GM18505 (cell line): ENCODE measurements around the gene CACFD1.

Source experiments
- ATAC-seq: cut with Tn5 transposase; IDR thresholded peaks from one replicate; pipeline ENCODE4 v1.9.1; 2021; ENCODE audit not compliant: unreplicated experiment
- POLR2A ChIP-seq: IDR thresholded peaks from 4 replicates; pipeline ENCODE4 v1.6.1; 2011; ENCODE audit warnings: borderline replicate concordance; ENCODE audit not compliant: insufficient read depth, insufficient read length; ENCODE audit errors: extremely low read depth

CACFD1 gene

DNA sequence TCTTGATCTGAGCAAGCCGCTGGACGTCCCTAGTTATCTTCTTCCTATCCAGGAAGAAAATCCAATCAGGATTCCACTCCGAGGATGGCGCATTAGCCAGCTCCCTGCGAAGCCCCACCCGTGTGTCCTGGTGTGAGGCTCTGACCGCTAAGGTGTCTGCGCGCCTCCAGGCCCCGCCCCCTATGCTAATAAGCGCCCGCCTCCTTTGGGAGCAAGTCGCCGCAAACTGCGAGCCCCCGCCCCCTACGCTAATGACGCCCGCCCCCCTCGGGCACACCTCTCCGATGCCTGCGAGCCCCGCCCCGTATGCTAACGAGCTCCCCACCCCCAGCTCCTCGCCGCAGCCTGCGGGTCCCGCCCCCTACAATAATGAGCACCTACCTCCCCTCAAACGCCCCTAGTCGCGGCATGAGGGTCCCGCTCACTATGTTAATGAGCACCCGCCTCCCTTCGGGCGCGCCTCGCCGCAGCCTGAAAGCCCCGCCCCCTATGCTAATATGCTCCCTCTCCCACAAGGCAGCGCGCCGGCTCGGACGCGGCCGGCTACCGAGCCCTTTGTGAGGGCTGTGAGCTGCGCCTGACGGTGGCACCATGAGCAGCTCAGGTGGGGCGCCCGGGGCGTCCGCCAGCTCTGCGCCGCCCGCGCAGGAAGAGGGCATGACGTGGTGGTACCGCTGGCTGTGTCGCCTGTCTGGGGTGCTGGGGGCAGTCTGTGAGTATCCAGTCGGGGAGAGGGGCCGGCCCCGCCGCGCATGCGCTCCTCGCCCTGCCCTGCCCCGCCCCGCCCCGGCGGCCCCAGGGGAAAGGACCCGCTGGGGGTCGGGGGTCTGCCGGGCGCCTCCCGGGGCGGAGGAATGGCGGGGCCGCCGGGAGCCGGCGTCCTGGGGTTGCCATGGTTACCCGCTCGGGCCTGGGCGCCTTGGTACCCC lies at the start of gene CACFD1:
TSS of gene CACFD1 (plus strand) at position 503 of the 929 bp plus-strand sequence. CDS start at position 592, 89 bp downstream.
- peak; percentile 55 for TF ChIP-seq POLR2A
- ATAC-seq, result peak; percentile 68

DNA sequence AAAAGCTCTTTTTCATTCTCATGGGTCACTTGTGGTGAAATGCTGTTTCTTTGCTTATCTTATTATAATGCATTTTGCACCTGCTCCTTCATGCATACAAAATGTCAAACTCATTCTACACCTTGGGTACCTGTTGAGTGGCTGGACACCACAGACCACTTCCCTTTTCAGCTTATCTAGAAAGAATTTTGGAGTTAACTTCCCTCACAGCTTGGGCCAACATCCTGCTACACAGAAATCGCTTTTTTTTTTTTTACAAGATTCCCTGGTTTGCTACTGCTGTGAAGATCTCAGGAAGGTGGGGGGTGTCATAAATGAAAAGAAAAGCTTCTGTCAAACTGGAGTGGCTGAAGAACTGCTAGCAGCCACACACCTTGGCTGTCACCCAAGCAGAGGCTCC lies 44.6 kb upstream of the CACFD1 start:
- no peak for ATAC-seq
- TF ChIP-seq POLR2A, result no peak

DNA sequence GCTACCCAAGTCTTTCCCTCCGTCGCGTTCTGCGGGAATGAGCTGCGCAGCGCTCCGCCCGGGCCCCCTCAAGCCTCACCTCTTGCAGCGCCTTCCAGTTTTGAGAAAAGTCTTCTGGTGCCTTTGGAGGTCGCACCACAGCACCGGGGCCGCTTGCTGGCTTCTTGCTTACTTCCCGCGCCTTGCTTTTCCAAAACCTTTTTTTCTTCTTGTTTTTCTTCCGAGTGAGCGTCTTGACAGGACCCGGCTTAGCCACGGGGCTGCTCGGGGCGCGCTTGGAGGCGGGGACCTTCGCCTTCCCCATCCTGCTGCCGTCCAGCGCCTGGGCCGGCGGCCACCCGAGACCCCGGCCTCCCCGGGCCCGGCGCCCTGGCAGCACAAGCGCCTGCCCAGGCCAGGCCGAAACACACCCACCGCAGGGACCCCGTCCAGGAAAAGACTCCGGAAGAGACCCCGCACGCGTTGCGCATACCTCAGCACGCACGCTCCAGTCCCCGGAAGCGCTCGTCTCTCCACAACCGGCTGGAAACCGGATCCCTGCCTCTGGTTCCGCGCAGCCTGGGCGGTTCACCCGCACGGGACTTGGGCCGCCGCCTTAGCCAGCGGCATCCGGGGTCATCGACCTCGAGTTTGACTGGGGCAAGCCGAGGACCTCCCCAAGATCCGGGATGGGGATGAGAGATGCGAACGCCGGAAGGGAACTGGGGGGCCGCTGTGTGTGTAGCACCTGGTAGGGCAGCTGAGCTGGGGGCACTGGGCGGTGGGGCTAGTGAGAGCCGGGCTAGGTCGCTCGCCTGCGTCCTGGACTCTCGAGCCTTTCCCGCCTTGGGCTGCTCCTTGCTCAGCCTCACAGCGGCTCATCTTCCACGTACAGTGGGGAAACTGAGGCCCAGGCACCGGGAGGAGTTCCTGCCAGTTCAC lies 42.0 kb upstream of the CACFD1 start, which contains the start of gene REXO4:
TSS of gene REXO4 (minus strand) at position 470 of the 921 bp plus-strand sequence. CDS start at position 304, 166 bp downstream.
- TF ChIP-seq POLR2A, result peak; percentile 83
- peak; percentile 57 for ATAC-seq

DNA sequence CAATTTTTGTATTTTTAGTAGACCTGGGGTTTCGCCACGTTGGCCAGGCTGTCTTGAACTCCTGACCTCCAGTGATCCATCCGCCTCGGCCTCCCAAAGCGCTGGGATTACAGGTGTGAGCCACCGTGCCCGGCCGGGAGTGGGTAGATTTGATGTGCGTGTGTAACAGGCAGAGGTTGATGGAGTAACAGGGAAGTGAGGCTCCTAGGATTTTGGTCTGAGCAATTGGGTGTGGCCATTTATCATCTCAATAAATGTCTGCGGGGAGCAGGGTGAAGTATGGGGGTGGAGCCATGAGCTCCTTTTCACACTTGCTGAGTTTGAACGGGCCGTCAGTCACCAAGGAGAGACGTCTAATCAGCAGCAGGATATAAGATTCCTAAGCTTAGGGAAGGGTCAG lies 40.8 kb upstream of the CACFD1 start:
- ATAC-seq, result no peak
- TF ChIP-seq POLR2A, result no peak

DNA sequence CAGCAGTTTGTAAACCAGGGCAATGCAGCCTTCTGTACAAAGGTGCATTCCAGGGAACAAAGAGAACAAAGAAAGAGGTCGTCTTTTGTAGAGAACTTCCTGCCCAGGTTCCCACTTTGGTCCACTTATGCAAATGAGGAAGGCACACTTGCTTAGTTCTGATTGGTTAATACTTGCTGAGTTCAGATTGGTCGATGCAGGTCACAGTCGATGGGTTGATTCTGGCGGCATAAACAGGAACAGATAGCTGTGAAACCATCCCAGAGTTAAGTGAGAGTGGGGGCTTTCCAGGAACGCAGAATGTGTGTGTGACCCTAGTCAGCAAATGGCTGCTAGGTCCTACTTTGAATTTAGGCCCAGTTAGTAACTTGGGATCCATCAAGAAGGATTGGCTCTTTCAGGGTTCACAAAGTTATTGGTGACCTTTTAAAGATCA lies 39.4 kb upstream of the CACFD1 start:
- TF ChIP-seq POLR2A, result peak; percentile 52
- no peak for ATAC-seq

DNA sequence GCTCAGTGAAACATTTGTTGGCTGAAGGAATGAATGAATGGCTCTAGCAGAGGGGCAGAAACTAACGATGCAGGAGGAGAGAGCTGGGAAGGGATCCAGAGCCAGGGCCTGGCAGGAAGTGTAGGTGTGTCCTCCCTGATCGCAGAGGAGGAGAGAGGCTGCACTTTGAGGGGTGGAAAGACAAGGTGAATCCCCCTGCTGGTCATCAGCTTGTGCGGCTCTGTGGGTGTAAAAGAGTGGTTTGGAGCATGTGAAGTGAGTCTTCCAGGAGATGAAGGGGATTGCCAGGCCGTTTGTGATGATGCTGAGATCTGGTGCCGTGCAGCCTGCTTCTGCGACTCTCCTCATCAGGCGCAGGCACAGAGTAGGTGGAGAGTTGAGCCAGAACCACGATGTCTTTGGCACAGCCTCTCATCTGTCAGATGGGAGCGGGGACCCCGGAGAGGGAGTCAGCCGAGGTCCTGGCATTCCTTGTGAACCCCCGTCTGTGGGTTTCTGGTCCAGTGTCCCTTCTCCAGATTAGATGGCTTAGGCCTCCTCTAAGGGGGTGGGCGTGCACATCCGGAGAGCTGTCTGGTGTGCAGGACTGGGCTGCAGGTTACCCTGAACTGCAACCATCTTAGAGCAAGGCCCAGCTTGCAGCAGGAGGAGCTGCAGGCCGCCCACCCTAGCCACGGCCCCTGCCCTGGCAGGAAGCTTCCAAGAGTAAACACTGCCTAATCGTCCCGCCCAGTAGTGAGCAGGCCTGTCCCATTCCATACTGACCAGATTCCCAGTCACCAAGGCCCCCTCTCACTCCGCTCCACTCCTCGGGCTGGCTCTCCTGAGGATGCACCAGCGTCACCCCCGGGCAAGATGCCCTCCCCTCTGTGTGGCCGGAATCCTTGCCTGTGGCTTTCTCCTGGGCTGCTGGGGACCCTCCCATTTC lies 37.9 kb upstream of the CACFD1 start, which contains the start of gene ADAMTS13:
TSS of gene ADAMTS13 (plus strand) at position 753 of the 928 bp plus-strand sequence. CDS start at position 830, 77 bp downstream.
- ATAC-seq, result no peak
- TF ChIP-seq POLR2A, result peak; percentile 48

DNA sequence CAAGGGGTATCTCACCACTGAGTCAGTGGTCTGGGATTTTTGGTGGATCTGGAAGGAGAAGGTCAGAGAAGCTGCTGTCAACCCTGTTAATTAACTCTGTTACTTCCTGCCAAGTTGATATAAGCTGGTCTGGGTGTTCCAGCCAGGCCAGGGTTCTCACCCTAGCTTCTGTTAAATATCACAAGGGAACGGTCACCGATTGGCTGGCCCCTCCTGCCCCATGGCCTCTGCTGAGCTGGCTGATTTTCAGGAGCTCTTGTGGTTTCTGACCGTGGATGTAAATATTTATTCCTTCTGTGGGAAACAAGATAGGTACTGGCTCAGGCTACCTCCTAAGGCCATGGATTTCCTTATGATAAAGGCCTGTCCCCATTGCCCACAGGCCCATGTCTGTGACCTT lies 36.6 kb upstream of the CACFD1 start:
- no peak for TF ChIP-seq POLR2A

DNA sequence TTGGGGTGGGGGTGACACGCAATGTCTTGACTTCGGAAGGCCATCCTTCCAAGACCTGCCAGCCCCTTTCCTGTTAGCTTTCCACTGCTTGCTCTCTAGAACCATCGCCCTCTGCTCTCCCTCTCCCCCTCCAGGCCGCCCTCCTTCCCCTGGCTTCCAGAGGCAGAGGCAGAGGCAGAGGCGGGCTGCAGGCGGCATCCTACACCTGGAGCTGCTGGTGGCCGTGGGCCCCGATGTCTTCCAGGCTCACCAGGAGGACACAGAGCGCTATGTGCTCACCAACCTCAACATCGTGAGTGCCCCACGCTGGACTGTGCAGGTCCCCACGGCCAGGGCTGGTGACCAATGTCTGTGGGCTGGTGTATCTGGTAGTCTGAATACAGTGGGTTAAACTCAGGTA lies 35.6 kb upstream of the CACFD1 start:
- no peak for TF ChIP-seq POLR2A
- no peak for ATAC-seq

More for the DNA sequence above, 36.6 kb upstream of the CACFD1 start:
- ATAC-seq, result no peak

DNA sequence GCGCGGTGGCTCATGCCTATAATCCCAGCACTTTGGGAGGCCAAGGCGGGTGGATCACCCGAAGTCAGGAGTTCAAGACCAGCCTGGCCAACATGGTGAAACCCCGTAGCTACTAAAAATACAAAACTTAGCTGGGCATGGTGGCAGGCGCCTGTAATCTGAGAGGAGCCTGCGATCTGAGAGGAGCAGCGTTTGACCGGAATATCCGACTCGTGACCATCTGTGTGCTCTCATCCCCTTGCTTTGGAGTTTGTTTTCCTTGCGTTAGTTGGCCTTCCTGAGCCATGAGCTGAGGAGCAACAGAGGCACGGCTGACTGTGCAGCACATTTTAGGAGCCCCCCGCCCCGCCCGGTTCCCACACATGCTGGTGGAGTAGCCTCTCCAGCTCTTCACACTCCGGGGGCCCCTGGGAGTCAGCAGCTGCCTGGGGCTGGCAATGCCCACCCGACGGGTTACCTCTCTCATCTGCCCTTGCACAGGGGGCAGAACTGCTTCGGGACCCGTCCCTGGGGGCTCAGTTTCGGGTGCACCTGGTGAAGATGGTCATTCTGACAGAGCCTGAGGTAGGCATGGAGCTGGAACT lies 34.6 kb upstream of the CACFD1 start:
- no peak for ATAC-seq
- no peak for TF ChIP-seq POLR2A

DNA sequence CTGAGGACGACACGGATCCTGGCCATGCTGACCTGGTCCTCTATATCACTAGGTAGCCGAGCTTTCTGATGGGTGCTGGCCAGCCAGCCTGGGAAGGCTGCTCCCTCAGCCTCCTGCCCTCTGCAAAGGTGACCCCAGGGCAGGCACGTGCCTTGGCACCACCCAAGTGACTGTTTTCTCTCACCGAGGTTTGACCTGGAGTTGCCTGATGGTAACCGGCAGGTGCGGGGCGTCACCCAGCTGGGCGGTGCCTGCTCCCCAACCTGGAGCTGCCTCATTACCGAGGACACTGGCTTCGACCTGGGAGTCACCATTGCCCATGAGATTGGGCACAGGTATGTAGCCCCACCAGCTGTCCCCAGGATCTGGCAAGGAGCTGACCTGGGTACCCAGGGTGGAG lies 33.8 kb upstream of the CACFD1 start:
- no peak for ATAC-seq
- no peak for TF ChIP-seq POLR2A

DNA sequence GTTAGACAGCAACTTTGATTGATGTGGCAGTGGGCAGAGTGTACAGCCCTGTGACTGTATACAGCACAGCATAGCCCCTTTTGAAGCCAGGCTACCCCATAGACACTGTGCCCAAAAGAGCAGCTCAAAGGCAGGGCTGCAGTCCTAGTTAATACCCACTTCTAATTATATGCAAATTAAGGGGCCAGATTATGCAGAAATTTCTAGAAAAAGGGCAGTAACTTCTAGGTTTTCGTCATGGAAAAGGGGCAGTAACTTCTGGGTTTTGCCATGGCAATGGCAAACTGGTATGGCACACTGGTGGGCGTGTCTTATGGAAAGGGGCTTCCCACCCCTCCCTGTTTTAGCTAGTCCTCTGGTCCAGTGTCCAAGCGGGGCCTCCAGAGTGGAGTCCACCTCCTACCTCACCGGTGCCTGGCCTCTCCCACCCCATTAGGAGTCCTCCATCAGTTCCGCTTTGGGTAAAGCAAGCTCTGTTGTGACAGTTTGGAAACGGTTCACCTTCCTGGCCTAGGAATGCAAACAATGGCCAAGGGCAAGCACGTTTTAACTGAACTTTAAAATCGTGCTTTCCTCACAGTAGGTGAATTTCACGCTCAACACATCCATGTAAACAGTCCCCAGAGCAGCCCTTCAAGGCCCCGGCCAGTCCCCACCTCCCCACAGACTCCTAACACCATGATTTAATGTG lies 32.0 kb upstream of the CACFD1 start:
- no peak for TF ChIP-seq POLR2A
- no peak for ATAC-seq
